Measurements from ENCODE around the gene CMC1. TPM values are rescaled to one million over a fixed set of nuclear protein-coding genes. Genes with fewer than 3 reads are reported as not detected.

Gene CMC1
- total and polyA plus RNA-seq, 9 of the 15 experiments (the other 6 are each of a cell fraction or from before 2014, with no cell fraction given): 15.9 to 74.6 (median 48.9) TPM

- no peak for TF ChIP-seq TAF15 (IDR thresholded peaks at IDR 0.05; ENCODE audit: low read depth, low read length)
- TF ChIP-seq ZEB2 (IDR thresholded peaks at IDR 0.05): no peak
- TF ChIP-seq MCM5 (IDR thresholded peaks at IDR 0.05; ENCODE audit: low read depth): no peak
- no peak for TF ChIP-seq L3MBTL2 (IDR thresholded peaks at IDR 0.05)
- no peak for TF ChIP-seq TAL1 (IDR thresholded peaks at IDR 0.05)
- TF ChIP-seq XRCC3 (IDR thresholded peaks at IDR 0.05): no peak
- no peak for TF ChIP-seq ZBTB40 (IDR thresholded peaks at IDR 0.05)
- no peak for TF ChIP-seq ZBTB40 (CRISPR knock-in tag; IDR thresholded peaks at IDR 0.05)
- no peak for TF ChIP-seq ZNF23 (CRISPR knock-in tag; IDR thresholded peaks at IDR 0.05)
Measured at GRCh38 chr3:28315711-28316110, 74.3 kb downstream of the CMC1 start (continued).
